COR-L47 (cell line): ENCODE data around the gene SLC1A7.
A peak's percentile ranks its signal among the peaks of the same experiment; 100 is the strongest.

Experiments
- DNase-seq: peaks from one replicate; lab custom pipeline; 2025; lab: John Stamatoyannopoulos, UW

Gene SLC1A7

GRCh38 chr1:53061123-53061858 lies 81.1 kb downstream of the SLC1A7 start:
- DNase-seq: no peak

DNA sequence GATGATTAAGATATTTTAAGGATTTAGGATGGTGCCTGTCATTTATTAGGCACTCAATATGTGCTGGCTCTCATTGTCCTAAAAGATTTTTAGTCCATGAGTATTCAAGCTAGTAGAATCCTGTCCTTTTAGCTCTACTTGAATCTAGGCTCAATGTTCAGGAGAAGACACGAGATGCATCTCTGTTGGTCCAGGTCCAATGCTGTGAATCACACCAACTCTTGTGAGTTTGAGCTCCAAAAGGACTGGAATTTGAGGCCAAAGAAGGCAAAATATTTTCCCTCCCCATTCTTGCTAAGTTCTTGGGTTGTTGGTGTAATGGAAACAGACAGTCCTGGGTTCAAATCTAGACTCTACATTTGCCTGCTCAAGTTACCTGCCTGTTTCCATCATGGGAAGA lies 81.9 kb downstream of the SLC1A7 start:
- DNase-seq: no peak

DNA sequence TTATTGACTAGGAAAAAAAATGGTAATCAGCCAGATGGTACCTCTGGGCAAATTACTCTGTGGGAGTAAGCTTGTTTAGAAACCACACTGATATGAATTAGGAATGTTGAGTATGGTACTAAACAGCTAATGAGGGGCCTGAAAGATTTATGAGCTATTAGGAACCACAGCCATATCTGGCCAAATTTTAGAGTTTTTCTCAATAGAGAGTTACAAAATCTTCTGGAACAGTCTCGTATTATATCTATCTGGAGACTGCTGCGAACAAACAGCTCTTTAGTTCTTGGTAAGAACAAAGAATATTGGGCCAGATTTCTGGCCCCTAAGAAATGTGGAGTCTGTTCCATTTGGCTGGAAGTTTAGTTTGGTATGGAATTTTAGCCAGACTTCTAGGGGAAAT lies 85.3 kb downstream of the SLC1A7 start:
- no peak for DNase-seq

DNA sequence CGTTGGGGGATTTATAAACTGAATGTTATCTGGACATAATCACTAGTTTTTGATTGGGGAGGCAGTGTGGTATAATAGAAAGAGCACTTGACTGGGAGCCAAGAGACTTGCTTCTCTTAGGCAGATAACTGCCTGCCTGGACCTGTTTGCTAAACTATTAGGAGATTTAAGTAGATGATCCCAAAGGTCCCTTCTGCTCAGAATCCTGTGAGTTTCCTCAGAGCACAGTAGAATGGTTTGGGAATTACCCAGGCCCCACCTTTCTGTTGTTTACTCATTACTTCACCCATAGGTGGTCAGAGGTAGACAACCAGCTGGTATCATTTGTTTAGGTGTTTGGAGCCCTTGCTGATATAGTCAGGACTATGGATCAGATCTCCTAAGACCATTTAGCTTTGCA lies 90.8 kb downstream of the SLC1A7 start:
- DNase-seq: no peak

- DNase-seq: no peak
Observed at GRCh38 chr1:53050310-53050709, 92.1 kb downstream of the SLC1A7 start.

DNA sequence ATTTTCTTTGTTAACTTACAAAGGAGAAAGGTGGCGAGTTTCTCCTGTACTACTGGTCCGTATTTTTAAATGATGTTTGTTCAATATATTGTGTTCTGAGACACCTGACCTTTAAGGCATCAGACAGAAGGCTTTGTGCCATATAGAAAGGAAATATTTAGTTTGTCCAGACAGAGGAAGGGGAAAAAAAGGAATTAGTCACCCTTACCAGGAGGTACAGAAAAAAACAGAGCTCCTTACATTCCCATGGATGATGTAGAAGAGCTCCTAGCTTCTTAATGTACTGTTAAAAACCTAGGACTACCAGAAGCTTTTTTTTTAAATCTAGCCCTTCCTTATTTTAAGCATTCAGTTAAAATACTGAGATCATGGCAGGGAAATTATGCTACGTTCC lies 92.9 kb downstream of the SLC1A7 start:
- DNase-seq: no peak

GRCh38 chr1:53048960-53049573 lies 93.4 kb downstream of the SLC1A7 start:
- no peak for DNase-seq

DNA sequence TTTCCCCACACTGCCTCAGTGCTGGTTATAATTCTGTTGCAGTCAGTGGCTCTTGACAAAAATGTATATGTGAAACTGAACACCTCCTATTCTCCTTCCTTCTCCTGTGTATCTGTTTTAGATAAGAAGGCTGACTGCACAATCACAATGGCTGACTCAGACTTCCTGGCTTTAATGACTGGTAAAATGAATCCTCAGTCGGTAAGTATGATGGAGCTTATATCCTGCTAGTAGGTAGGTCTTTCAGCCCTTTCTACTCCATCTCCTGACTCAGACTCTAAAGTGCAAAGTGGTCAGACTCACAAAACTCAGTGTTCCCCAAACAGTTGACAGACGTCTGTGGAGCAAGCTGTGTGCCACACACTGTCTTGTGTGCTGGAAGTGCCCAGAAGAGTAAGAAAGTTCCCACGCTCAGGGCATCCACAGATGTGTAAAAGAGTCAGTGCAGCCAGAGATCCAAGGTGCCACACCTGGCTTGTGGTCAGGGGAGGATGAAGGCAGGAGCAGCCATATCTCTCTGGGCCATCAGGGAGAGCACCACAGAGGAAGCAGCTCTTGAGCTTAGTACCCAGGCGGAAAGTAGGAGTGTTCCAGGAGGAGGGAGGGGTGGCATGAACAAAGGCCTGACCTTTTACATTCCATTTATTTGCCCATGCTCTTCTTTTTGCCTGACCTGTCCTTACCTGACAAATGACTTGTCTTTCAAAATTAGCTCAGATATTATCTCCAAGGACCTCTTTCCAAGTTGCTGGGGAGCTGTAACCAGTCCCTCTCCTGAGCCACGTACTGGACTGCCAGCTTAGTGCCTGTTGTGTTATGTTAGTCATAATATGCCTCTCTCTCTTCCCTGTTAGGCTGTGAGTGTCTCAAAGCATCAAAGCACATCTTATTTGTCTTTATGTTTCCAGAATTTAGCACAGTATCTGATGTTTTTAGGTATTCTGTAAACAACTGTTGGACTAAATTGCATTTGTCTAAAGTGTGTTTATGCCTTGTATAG lies 94.4 kb downstream of the SLC1A7 start:
- no peak for DNase-seq

DNA sequence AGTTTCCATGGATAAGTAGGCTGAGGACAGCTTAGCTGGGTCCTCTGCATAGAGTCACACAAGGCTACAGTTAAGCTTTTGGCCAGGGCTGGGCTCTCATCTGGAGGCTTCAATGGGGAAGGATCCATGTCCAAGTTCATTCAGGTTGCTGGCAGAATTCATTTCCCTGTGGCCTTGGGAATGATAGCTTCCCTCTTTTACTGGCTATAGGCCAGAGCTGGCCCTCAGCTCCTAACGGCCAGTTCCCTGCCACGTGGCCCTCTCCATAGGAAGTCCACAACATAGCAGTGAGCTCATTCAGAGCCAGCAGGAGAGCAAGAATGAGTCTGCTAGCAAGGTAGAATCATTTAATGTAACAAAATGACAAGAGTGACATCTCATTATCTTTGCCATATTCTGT lies 95.5 kb downstream of the SLC1A7 start:
- peak; percentile 81 for DNase-seq

DNA sequence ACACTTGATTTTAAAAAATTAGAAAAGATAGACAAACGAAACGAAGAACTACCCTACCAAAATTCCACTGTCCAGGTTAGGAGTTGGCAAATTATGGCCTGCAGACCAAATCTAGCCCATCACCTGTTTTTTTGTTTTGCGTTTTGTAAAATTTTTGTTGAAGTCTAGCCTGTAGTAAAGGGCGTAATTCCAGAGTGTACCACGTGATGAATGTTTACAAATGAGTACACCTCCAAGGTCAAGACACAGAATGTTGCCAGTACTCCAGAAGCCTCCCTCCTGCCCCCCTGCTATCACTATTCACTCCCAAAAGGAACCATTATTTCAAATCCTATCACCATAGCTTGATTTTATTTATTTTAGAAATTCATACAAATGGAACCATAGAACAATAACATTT lies 97.5 kb downstream of the SLC1A7 start:
- no peak for DNase-seq

DNA sequence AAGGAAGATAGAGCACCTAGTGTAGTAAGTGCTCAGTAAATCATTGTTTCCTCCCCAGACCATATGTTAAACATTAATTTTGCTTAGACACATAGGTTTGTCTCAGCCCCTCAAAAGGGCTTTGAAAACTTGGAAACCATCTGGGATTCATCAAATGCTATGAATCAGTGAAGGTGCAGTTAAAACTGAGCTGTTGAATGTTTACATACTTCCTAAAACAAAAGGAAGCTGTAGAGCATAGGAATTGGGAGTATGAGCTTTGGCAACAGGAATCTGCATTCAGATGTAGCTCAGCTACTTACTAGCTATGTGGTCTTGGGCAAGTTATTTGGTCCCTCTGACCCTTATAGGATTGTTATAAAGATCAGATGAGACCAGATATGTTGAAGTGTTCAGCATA lies 99.2 kb downstream of the SLC1A7 start:
- DNase-seq: no peak

- no peak for DNase-seq
Observed at GRCh38 chr1:53038566-53038965, 103.9 kb downstream of the SLC1A7 start.
